Hindlimb muscle (tissue), 1 donor: ENCODE measurements around the gene ADAMTSL1. TPM values are rescaled to one million over a fixed set of nuclear protein-coding genes. Genes with fewer than 3 reads are reported as not detected.

Source experiments
- DNase-seq: peaks from one replicate; pipeline ENCODE4 v3.0.0-alpha.2; 2013
- polyA plus RNA-seq: library from polyadenylated mRNA; unstranded; fragments of 120-200 nt; gene quantifications from one replicate; pipeline ENCODE4 v1.2.1, GENCODE V29; 2013; ENCODE audit not compliant: insufficient read length

ADAMTSL1 gene
- polyA plus RNA-seq, 1 donor = 20.7 TPM

DNA sequence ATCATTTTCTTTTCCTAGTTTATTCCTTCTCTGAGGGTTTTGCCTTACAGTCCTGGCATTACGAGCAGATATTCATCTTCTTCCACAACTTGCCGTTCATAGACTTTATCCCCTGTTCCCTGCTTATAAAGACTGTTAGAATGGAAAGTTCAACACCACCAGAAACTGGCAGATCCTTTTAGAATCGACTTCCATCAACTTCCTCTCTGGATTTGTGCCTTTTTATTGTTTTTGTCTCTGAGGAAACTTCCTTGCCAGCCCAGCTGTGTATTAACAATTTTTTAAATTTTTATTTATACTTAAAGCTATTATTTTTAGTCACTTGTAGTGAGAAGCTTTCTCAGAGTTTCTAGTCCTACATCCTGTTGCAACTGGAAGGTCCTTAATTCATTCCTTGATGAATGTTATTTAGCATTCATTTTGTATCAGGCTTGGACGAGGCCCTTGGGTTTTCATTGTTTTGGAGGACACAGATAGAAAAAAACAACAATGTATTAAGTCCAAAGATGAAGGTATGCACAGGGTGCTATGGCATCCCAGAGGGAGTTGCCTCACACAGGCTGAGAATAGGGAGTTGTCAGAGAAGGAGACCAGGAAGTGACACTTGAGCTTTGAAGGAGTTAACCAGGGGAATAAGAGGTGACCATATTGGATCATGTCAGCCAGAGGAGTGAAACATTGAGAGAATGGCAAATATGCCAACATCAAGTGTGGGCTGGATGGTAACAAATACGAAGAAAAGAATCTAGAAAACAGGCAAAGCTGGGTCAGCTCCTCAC is 81.3 kb downstream of the ADAMTSL1 start:
- DNase-seq = no peak

GRCh38 chr9:18564018-18564880 is 90.3 kb downstream of the ADAMTSL1 start:
- DNase-seq = no peak

DNA sequence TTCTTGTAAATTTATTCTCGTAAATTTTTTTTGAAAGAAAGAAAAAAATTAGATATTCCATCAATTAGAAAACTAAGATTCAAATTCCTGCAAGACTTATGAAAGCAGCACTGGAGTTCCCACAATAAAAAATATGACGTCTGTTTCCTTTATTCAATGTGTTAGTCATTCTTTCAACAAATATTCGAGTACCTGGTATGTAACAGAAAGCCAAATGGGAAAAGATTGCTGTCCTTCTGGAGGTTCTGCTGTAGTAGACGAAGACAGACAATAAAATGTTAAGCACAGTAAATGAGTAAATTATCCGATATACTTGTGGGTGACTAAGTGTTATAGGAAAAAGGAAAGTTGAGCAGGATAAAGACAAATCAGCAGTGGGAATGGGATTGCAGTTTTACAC is 92.2 kb downstream of the ADAMTSL1 start:
- DNase-seq = no peak

GRCh38 chr9:18568973-18569372 is 95.0 kb downstream of the ADAMTSL1 start:
- DNase-seq = no peak

DNA sequence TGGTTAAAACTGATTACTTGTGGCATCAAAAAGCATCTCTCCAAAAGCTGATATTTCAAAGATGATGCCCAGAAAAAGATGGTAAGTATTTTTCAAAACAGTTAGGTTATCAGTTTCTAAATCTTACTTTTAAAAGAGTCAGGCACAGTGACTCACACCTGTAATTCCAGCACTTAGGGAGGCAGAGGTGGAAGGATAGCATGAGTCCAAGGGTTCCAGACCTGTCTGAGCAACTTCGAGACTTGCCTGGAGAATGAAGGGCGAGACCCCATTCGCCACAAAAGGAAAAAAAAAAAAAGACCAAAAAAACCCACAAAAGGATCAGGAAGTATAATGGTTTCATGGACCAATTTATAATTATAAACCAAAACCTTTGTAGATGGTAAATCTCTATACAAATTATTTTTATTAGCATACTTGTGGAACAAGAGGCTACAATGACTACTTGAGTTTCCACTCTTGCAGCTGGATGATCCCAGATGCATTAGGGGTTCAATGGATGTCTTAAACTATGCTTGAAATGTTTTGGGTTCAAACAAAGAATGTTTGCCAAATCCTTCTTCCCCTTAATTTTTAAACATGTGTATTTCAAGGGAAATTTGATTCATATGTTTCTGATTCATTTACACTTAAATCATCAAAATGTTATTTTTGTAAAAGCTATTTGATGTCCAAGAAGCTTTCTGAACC is 96.1 kb downstream of the ADAMTSL1 start:
- no peak for DNase-seq

DNA sequence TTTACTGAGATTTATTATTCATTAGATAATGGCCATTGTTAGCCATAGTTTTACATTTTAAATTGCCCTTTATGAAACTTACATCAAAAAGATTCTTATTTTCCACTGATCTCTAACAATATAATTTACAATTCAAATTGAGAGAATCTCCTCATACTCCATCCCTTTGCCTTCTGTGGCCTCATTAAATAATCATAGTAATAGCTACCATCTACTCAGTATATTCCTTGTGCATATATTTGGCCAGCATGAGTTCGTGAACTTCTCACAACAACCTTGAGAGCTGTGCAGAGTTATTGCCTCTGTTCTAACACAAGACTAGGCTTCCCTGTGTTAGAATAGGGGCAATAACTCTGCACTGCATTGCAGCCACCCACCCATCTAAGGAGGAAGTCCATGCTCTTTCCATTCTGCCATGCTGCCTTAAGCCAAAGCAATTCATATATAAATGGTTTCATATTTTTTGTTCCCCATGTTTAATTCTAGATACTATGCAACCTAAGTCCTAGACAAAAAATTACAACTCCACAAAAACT is 99.1 kb downstream of the ADAMTSL1 start:
- DNase-seq = no peak

DNA sequence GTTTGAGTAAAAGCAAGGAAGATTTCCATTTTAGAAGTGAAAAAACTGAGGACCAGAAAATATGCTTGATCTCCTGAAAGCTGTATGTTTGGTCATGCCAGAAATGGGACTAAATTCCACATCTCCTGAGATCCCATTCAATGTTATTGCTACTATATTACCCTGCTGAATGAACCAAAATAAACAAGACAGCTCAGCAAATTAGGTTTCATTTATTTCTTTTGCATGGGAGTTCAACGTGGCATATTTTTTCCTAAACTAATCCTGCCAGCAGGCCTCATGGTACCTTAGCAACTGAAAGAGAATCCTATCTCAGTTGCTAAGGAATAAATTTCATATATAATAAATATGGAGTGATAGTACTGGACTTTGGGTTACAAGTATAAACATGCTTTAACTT is 101.7 kb downstream of the ADAMTSL1 start:
- DNase-seq = no peak

- DNase-seq = no peak
These were observed 105.6 kb downstream of the ADAMTSL1 start for GRCh38 chr9:18579536-18579935.

- no peak for DNase-seq
These were observed 106.2 kb downstream of the ADAMTSL1 start for GRCh38 chr9:18580151-18580550.

GRCh38 chr9:18585996-18586395 is 112.0 kb downstream of the ADAMTSL1 start:
- DNase-seq = no peak

DNA sequence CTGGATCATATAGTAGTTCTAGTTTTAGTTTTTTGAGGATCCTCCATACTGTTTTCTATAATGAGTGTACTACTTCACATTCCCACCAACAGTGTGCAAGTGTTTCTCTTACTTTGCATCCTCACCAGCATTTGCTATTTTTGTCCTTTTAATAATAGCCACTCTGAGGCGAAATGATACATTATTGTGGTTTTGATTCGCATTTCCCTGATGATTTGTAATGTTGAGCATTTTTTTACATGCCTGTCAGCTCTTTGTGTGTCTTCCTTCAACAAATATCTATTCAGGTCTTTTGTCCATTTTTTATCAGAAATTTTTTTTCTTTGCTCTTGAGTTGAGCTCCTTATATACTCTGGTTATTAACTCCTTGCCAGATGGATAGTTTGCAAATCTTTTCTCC is 114.0 kb downstream of the ADAMTSL1 start:
- no peak for DNase-seq

GRCh38 chr9:18591261-18591660 is 117.3 kb downstream of the ADAMTSL1 start:
- no peak for DNase-seq

- no peak for DNase-seq
These were observed 120.9 kb downstream of the ADAMTSL1 start for GRCh38 chr9:18594837-18595236.

GRCh38 chr9:18595597-18595996 is 121.6 kb downstream of the ADAMTSL1 start:
- no peak for DNase-seq

DNA sequence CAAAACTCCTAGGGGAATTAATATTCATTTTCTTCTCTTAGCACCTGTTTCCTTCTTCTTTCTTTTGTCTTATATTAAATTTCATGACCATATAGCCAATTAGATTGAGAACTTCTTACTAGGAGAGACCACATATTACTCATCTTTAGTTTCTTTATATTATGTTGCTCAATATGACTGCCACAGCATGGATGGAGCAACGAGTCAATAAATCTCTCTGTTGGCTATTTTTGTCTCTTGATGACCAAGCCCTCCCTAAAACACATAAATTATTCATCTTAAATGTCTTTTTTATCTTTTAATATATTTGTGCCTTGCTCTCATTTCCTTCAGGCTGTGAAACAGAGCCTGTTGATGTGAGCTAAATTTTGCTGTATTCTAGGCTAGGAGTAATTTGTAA is 123.0 kb downstream of the ADAMTSL1 start:
- no peak for DNase-seq

- DNase-seq = no peak
These were observed 125.0 kb downstream of the ADAMTSL1 start for GRCh38 chr9:18598969-18599368.

DNA sequence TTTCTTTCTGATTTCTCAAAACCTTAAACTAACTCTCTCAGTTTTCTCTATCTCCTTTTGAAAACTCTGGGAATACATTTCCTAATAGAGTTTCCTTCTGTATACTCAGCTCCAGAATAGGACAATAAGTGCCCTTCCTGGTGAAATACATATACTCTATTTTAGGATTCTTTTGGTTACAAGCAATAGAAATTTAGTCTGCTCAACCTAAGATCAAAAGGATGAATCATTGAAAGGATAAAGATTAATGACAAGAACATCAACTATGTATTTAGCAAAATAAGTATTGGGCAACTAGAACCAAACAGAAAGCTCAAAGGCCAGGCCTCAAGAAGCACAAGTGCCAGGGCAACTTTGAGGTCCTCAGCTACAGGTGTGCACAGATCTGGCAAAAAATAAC is 127.1 kb downstream of the ADAMTSL1 start:
- DNase-seq = no peak

- DNase-seq = no peak
These were observed 128.0 kb downstream of the ADAMTSL1 start for GRCh38 chr9:18601956-18602355.

DNA sequence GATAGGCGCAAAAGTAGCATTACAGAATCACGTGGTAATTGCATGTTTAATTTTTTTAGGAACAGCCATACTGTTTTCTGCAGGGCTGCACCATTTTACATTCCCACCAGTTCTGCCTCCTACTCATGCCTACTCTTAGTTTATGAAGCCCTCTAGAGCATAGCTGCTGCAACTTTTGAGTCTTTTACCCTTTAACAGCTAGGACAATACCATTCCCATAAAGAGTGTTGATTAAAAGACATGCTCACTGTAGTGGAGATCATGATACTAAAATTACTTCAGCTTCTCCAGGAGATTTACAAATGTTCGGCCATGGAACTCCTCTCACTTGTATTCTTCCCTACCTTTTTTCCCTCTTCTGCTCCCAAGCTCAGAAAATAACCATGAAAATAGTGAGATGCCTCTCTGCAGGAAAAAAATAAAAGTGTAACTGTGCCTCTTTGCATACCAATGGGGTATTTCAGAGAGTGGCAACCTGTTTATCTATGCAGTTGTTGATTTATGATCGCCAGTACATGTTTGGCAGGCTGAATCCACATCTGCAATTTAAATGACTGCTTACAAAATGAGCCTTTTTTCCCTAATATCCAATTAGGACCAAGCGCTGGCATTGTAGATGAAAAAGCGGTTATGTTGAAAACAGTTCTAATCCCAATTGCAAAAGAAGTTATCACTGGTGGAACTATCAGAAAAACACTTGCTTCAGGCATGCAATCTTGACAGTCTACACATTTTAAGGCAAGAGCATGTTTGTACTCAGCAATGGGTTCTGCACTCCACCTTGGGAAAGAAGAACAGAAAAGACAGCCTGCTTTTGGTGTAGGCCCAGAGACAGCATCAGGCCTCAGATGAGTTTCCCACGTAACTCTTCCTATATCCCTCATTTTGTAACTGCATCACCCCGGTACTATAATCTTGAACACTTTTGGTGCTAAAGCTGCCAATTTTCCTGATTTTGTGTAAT is 131.1 kb downstream of the ADAMTSL1 start:
- no peak for DNase-seq

- peak; percentile 63 for DNase-seq
These were observed 131.8 kb downstream of the ADAMTSL1 start for GRCh38 chr9:18605766-18606180.

DNA sequence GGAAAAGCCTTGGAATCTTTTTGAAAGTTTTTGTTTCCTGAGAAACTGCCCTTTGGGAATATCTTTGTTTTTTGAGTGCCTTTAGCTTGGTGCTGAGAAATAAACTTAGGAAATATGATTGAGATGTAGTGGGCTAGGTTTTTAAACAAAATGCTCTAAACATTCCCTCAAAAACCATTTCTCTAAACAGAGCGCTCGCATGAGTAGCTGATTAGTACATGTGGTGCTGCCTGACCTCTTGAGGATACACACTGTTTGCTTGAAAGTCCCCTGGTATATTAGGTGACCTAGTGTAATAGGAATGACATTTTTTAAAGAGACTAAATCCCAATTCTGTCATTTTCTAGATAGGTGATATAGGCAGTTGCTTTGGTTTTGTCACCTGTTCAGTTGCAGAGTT is 132.3 kb downstream of the ADAMTSL1 start:
- no peak for DNase-seq

- no peak for DNase-seq
These were observed 132.9 kb downstream of the ADAMTSL1 start for GRCh38 chr9:18606846-18607245.
